ENCODE results near the gene MRE11. TPM values are rescaled to one million over a fixed set of nuclear protein-coding genes. Genes with fewer than 3 reads are reported as not detected.

Gene MRE11
- polyA plus RNA-seq, 2 of the 4 experiments (the other 2 are of a cell fraction), result 19.2 to 28.4 TPM

- H3K4me1 ChIP-seq, result no peaks in the 10 kb centered on the region
- POLR2A ChIA-PET, result interaction anchor here (0.5 kb wide), 1 partner anchor 22 kb away, joined by 3 read pairs; the partner anchor contains the start of gene FUT4
- 64% methylated on average over 5 of the region's 5 CpGs for WGBS (ENCODE audit: missing lambda C conversion rate)
- CTCF ChIA-PET, result interaction anchor here (0.9 to 3.1 kb wide), 4 partner anchors 9 to 626 kb away, joined by 3 to 10 read pairs (median 4); partner anchors contain the start of genes C11orf97 and FUT4
- H3K27ac ChIP-seq, result no peak overlapping the region
- peak; percentile 54 to 80; a peak in 5 of 6 replicates for ATAC-seq
- no peak overlapping the region for H3K4me2 ChIP-seq
- TF ChIP-seq HOXB5 (CRISPR knock-in tag; IDR thresholded peaks at IDR 0.05) (no peak), BCL3 (IDR thresholded peaks at IDR 0.05) (no peak), ZNF302 (CRISPR knock-in tag; IDR thresholded peaks at IDR 0.05) (no peak), JUN (IDR thresholded peaks at IDR 0.05) (no peak), FOXS1 (CRISPR knock-in tag; IDR thresholded peaks at IDR 0.05) (no peak), BHLHE40 (IDR thresholded peaks at IDR 0.05; ENCODE audit: low read depth, low read length) (no peak), EHF (CRISPR knock-in tag; IDR thresholded peaks at IDR 0.05) (no peak), PHF8 (IDR thresholded peaks at IDR 0.05; ENCODE audit: borderline replicate concordance, low read depth) (no peak), NFE2L2 (conservative IDR thresholded peaks at IDR 0.05; ENCODE audit: low read length) (no peak), ESRRA (IDR thresholded peaks at IDR 0.05; ENCODE audit: borderline replicate concordance, low read length) (no peak), ZC3H11A (IDR thresholded peaks at IDR 0.05) (no peak), HDAC2 (IDR thresholded peaks at IDR 0.05) (no peak)
- TF ChIP-seq, protein P1, sequence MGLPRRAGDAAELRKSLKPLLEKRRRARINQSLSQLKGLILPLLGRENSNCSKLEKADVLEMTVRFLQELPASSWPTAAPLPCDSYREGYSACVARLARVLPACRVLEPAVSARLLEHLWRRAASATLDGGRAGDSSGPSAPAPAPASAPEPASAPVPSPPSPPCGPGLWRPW (IDR thresholded peaks at IDR 0.05), result no peak
- TF ChIP-seq, protein P2, sequence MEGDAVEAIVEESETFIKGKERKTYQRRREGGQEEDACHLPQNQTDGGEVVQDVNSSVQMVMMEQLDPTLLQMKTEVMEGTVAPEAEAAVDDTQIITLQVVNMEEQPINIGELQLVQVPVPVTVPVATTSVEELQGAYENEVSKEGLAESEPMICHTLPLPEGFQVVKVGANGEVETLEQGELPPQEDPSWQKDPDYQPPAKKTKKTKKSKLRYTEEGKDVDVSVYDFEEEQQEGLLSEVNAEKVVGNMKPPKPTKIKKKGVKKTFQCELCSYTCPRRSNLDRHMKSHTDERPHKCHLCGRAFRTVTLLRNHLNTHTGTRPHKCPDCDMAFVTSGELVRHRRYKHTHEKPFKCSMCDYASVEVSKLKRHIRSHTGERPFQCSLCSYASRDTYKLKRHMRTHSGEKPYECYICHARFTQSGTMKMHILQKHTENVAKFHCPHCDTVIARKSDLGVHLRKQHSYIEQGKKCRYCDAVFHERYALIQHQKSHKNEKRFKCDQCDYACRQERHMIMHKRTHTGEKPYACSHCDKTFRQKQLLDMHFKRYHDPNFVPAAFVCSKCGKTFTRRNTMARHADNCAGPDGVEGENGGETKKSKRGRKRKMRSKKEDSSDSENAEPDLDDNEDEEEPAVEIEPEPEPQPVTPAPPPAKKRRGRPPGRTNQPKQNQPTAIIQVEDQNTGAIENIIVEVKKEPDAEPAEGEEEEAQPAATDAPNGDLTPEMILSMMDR (IDR thresholded peaks at IDR 0.05), result no peak
- TF ChIP-seq, protein P3, sequence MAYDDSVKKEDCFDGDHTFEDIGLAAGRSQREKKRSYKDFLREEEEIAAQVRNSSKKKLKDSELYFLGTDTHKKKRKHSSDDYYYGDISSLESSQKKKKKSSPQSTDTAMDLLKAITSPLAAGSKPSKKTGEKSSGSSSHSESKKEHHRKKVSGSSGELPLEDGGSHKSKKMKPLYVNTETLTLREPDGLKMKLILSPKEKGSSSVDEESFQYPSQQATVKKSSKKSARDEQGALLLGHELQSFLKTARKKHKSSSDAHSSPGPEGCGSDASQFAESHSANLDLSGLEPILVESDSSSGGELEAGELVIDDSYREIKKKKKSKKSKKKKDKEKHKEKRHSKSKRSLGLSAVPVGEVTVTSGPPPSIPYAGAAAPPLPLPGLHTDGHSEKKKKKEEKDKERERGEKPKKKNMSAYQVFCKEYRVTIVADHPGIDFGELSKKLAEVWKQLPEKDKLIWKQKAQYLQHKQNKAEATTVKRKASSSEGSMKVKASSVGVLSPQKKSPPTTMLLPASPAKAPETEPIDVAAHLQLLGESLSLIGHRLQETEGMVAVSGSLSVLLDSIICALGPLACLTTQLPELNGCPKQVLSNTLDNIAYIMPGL (CRISPR knock-in tag; IDR thresholded peaks at IDR 0.05; ENCODE audit: borderline replicate concordance), result no peak
- no peaks in the 10 kb centered on the region for H3K9me3 ChIP-seq
- H3K4me3 ChIP-seq, result no peak overlapping the region
- no peak for FAIRE-seq
- DNase-seq (ENCODE audit: low read depth in 1 of 2, low spot score in 1 of 2), result peak in 1 of 2 experiments; percentile 12
These were observed 28.0 kb upstream of the MRE11 start for GRCh38 chr11:94521684-94522083.

DNA sequence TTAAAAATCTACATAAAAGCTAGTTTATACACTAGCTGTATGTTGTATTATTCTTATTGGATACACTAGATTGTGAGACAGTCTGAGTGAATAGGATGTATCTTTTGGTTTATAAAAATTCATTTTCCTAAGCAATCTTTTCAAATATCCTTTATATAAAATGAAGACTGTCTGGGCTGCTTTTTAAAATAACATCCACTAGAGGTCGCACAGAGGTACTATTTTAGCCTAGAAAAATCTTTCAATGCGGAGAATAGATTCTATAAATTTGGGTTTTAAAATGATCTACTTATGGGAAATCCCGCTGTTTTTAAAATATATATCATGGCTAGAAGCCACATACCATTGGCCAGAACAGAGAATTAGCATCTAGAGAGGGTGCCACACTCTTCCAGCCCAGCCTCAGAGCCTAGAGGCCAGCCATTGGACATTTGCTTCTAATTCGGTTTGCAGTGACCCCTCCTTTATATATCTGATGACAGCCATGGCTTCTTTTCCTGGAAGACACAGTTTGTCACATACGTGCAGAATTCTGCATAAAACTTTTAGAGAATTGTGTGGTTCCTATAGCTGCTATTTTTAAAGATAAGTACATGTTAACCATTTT lies 25.9 kb upstream of the MRE11 start:
- ChIA-PET CTCF (interaction anchor here (0.7 to 3.1 kb wide), 8 partner anchors 13 to 1906 kb away, joined by 3 to 10 read pairs (median 5); no protein-coding TSS in a partner anchor), POLR2A (no interaction called here)
- Histone ChIP-seq H3K4me3 (no peak overlapping the region), H3K4me2 (no peak overlapping the region), H3K4me1 (no peaks in the 10 kb centered on the region), H3K27ac (no peak overlapping the region), H3K9me3 (no peaks in the 10 kb centered on the region)
- DNase-seq (ENCODE audit: low read depth in 1 of 2, low spot score in 1 of 2) (peak in 1 of 2 experiments; percentile 6), FAIRE-seq (no peak), ATAC-seq (peak; percentile 47 to 57; a peak in 2 of 6 replicates)
- no peak for TF ChIP-seq MAZ (IDR thresholded peaks at IDR 0.05; ENCODE audit: borderline replicate concordance, low read depth, low read length)
- no peak for TF ChIP-seq CEBPB (IDR thresholded peaks at IDR 0.05)
- peak; percentile 48 to 57; a peak in 4 of 5 replicates for TF ChIP-seq RAD21 (conservative IDR thresholded peaks at IDR 0.05 in 1 of 2, IDR thresholded peaks at IDR 0.05 in 1 of 2)
- TF ChIP-seq HDAC2 (IDR thresholded peaks at IDR 0.05), result no peak
- TF ChIP-seq SMC3 (IDR thresholded peaks at IDR 0.05), result peak; percentile 65
- TF ChIP-seq, protein P2 (IDR thresholded peaks at IDR 0.05), result peak; percentile 61
- WGBS (ENCODE audit: missing lambda C conversion rate), result 29% methylated on average over 5 of the region's 5 CpGs

All from A549 (cell line).